Measurements from ENCODE around the gene RPL6.
"Not testable (repeated sequence)": the region's sequence is repeated elsewhere in the genome, so short reads cannot be mapped to it uniquely, and the experiment has no call there.

The RPL6 gene

DNA sequence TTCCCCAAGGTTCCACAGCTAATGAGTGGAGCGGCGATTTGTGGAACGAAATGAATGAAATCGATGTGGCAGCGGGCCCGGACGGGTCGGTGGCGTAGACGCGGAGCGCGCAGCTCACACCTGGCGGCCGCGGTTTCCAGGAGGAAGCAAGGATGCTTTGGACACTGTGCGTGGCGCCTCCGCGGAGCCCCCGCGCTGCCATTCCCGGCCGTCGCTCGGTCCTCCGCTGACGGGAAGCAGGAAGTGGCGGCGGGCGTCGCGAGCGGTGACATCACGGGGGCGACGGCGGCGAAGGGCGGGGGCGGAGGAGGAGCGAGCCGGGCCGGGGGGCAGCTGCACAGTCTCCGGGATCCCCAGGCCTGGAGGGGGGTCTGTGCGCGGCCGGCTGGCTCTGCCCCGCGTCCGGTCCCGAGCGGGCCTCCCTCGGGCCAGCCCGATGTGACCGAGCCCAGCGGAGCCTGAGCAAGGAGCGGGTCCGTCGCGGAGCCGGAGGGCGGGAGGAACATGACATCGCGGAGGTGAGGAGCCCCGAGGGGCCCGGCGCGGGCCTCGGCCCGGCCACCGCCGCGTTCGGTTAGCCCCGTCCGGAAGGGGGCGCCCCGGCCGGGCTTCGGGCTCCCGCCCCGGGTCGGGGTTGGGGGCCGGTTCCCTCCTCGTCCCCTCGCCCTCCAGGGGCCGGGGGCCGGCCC, 9.3 kb upstream of the RPL6 start, which contains the start of gene PTPN11:
Gene PTPN11 (plus strand): TSS at position 340 of the 689 bp plus-strand sequence. CDS start 165 bp downstream, at position 505.
- peak; percentile 90 for DNase-seq

DNA sequence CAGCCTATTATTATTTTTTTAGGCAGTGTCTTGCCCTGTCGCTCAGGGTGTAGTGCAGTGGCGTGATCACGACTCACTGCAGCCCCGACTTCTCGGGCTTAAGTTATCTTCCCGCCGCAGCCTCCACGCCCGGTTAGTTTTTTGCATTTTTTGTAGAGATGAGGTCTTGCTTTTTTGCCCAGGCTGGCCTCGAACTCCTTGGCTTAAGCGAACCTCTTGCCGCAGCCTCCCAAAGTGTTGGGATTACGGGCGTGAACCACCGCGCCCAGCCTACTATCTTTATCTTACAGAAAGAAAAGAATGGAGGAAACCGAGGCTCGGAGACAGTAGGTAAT, 8.8 kb upstream of the RPL6 start:
- DNase-seq: no peak

DNA sequence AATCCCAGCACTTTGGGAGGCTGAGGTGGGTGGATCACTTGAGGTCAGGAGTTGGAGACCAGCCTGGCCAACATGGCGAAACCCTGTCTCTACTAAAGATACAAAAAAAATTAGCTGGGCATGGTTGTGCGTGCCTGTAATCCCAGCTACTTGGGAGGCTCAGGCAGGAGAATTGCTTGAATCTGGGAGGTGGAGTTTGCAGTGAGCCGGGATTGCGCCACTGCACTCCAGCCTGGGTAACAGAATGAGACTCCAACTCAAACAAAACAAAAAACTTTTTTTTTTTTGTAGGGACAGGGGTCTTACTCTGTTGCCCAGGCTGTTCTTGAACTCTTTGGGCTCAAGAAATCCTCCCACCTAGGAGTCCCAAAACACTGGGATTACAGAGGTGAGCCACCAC, 6.1 kb upstream of the RPL6 start:
- DNase-seq: not testable (repeated sequence)

DNA sequence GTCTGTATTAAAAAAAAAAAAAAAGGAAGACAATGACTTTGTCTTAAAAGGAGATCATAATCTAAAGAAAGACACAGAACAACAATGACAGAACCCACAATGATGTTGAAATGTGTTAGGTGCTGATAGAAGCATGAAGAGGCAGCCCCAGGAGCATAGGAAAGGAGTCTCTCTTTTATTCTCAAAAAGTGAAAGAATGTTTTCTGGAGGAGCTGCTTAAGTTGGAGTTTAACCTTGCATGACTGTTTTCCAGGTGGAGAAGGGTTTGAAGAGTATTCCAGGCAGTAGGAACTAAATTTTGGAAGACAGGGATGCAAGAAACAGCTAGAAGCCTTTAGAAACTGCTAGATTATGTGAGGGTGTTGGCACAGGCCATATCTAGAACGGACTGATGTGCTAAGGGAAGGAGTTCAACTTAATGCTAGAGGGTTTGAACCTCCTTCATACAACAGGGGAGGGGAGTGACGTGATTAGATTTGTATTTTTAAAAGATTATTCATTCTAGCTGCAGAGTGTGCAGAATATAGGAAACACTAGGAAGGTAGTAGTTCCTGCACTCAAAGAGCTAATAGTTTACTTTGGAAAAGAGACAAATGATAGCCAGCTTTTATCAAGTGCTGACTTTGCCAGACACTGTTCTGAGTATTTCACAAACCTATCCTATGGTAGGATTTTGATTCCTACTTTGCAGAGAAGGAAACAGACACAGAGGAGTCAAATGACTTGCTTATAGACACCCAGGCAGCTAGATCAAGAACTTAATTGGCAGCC, 4.6 kb upstream of the RPL6 start:
- DNase-seq: no peak

DNA sequence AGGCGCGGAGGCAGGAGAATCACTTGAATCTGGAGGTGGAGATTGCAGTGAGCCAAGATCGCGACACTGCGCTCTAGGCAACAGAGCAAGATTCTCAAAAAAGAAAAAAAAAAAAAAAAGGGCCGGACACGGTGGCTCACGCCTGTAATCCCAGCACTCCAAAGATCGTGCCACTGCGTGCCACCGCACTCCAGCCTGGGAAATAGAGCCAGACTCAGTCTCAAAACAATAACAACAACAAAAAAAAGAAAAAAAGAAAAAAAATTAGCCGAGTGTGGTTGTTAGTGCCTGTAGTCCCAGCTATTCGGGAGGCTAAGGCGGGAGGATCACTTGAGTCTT, 470 bp upstream of the RPL6 start:
- DNase-seq: no peak

DNA sequence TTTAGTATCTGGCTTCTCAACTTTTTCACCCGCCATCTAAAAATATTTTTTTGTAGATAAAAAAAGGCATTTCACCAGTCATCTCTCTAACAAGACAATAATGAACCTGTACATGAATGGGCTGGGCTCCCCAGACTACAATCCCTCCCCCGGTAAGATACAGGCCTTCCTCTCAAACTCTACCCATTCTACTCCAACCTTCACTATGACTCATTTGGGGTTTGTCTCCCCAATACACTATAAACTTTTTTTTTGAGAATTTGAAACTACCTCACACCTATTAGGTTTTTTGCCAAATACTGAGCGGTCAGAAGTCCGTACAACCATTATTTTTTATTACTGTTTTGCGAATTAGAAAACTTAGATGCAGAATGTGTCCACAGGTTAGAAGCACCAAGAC, 784 bp downstream of the RPL6 start:
- peak; percentile 62 for DNase-seq

DNA sequence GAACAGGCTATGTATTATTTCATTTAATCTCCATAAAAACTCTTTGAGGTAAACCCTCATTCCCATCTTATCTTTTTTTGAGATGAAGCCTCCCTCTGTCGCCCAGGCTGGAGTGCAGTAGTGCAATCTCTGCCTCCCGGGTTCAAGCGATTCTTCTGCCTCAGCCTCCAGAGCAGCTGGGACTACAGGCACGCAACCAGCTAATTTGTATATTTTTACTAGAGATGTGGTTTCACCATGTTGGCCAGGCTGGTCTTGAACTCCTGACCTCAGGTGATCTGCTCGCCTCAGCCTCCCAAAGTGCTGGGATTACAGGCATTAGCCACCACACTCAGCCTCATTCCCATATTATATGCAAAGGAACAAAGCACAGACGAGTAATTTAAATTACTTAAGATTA, 1.7 kb downstream of the RPL6 start:
- not testable (repeated sequence) for DNase-seq

DNA sequence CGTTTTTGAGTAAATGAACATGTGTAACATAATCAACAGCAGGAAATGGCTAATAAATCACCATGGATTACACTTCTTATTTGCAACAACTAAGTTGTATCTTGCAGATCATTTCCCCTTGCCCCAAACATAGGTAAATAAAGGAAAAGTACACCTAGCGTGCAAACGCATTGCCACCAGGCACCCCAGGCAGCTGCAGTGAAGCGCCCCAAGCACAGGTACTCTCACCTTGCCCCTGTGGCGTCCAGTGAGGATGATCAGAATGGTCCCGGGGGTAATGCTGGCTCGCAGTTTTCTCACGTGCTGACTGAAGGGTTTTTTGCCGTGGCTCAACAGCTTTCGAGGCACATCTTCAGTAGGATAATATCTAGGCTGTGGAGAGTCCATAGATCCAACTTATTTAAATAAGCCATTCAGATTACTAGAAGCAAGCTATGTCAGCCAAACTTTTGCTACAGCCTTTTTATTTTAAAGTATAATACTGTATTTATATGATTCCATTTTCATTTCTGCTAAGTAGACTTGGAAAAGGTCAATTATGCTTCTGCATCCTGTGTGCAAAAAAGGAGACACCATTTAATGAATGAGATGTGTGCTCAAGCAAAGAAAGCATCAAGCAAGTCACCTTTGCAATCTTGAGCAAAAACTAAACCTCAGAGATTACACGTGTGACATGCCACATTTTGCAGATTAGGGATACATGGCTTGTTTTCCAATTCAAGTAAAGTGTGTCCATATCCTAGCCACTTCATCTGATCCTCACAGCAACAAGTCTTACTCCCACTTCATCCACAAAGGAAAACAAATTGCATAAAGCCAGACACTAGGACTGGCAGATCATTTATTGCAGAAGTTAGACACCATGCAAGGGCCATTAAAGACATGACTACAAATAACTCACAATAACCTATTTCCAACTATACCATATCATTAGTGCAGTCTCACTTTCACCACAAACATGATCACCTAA, 2.6 kb downstream of the RPL6 start:
- DNase-seq: no peak

DNA sequence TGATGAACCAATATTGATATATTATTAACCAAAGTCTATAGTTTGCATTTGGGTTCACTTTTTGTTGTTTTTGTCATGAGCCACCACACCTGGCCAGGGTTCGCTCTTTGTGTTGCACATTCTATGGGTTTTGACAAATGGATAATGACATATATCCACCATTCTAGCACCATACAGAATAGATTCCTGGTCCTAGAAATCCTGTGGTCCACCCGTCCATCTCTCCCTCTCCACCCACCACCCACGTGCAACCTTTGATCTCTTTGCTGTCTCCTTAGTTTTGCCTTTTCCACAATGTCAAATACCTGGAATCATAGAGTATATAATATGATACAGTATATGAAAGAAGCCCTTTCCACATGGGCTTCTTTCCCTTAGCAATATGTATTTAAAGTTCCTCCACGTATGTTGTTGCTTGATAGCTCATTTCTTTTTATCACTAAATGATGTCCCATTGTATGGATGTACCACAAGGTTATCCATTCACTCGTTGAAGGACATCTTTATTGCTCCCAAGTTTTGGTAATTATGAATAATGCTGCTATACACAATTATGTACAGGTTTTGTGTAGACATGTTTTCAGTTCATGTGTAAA, 7.4 kb downstream of the RPL6 start:
- DNase-seq: no peak

DNA sequence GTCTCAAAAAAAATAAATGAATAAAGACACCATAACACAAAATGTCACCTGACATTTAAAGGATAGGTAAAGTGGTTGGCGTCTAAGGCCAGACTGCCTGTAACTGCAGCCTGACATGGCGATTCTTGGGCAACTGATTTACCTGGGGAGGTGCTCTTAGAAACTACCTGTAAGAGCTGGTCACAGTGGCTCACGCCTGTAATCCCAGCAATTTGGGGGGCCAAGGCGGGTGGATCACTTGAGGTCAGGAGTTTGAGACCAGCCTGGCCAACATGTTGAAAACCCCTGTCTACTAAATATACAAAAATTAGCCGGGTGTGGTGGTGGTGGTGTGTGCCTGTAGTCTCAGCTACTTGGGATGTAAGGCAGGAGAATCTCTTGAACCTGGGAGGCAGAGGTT, 8.4 kb downstream of the RPL6 start:
- no peak for DNase-seq

DNA sequence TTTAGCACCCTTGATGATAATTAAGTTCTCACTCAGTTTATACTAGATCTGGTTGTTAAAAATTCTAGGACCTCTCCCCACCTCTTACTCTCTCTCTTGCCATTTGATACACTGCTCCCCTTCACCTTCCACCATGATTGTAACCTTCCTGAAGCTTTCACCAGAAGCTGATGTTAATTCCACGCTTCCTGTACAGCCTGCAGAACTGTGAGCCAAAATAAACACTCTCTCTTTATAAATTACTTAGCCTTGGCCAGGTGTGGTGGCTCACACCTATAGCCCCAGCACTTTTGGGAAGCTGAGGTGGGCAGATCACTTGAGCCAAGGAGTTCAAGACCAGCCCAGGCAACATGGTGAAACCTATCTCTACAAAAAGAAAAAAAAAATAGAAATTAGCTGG, 16.1 kb downstream of the RPL6 start:
- DNase-seq: no peak

DNA sequence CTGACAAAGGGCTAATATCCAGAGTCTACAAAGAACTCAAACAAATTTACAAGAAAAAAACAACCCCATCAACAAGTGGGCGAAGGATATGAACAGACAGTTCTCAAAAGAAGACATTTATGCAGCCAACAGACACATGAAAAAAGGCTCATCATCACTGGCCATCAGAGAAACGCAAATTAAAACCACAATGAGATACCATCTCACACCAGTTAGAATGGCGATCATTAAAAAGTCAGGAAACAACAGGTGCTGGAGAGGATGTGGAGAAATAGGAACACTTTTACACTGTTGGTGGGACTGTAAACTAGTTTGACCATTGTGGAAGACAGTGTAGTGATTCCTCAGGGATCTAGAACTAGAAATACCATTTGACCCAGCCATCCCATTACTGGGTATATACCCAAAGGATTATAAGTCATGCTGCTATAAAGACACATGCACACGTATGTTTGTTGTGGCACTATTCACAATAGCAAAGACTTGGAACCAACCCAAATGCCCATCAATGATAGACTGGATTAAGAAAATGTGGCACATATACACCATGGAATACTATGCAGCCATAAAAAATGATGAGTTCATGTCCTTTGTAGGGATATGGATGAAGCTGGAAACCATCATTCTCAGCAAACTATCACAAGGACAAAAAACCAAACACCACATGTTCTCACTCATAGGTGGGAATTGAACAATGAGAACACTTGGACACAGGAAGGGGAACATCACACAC, 19.3 kb downstream of the RPL6 start:
- not testable (repeated sequence) for DNase-seq

DNA sequence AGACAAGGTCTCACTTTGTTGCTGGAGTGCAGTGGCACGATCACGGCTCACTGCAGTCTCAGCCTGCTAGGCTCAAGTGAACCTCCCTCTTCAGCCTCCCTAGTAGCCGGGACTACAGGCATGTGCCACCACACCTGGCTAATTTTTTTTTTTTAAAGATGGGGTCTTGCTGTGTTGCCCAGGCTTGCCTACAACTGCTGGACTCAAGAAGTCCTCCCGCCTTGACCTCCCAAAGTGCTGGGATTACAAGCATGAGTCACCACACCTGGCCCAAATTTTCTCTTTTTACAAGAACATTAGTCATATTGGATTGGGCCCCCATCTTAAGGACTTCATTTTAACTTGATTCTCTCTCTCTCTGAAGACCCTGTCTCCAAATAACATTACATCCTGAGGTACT, 20.2 kb downstream of the RPL6 start:
- no peak for DNase-seq

DNA sequence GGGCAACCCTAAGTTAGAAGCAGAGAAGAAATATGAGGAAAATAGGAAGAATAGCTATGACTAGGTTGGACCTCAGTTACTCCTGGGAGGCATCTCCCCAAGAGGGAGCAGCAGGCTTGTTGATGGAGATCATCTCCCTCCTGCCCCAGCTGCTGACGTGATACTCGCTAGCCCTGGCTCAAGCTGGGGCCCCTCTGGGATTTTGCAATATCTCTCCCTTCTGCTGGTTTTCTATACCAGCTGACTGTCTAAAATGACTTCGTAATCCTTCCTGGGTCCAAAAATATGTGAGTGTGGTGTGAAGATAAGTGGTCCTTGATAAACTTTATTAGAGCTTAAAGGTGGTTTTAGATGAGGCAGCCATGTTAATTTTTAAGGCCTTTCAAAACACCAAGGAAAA, 22.7 kb downstream of the RPL6 start:
- DNase-seq: no peak

DNA sequence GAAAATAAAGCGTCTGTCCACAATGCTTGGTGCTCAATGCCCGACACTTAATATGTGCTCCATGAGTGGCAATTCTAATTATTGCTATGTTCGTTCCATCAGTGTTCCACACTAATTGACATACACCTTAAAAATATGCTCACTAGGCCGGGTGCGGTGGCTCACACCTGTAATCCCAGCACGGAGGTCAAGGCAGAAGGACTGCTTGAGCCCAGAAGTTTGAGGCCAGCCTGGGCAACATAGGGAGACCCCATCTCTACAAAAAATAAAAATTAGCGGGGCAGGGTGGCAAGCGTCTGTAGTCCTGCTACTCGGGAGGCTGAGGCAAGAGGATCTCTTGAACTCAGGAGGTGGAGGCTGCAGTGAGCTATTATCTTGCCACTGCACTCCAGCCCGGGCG, 26.5 kb downstream of the RPL6 start:
- no peak for DNase-seq

DNA sequence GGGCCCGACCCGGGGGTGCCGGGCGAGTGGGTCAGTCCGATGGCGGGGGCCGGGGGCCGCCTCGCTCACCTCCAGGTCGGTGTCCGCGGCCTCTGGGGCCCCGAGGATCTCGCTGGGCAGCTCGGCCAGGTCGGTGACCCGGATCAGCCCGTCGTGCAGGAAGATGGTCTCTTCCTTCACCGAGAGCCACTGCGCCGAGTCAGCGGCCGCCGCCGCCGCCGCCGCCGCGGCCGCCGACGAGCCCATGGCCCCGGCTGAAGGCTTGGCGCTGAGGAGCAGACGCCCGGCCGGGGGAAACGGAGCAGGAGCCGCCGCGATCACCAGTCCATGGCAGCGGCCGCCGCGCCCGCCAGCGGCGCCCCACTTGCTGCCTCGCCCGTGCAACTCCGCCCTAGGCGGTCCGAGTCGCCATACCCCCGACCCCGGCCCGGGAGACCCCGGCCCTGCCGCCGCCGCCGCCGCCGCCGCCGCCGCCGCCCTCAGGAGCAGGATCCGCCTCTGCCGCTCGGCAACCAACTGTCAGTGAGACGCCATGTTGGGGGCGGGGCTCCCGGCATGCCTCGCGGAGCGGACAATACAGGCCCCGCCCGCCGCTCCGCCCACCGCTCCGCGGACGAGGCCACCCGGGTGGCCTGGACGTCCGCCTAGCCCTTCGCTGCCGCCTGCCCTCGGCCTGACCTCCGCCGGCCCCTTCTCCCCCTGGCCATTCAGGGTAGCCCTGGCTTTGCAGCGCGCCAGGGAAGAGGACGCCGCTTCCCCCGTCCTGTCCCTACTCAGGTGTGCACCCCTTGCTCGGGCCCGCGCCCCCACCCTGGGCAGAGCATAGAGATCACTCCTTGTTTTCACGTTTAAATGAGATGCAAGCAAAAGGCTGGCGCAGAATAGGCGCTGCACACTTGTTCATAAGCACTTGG, 27.3 kb downstream of the RPL6 start, which contains the start of gene HECTD4:
Gene HECTD4 (minus strand): TSS at position 549 of the 914 bp plus-strand sequence. CDS start 303 bp downstream, at position 246.
- peak; percentile 90 for DNase-seq

DNA sequence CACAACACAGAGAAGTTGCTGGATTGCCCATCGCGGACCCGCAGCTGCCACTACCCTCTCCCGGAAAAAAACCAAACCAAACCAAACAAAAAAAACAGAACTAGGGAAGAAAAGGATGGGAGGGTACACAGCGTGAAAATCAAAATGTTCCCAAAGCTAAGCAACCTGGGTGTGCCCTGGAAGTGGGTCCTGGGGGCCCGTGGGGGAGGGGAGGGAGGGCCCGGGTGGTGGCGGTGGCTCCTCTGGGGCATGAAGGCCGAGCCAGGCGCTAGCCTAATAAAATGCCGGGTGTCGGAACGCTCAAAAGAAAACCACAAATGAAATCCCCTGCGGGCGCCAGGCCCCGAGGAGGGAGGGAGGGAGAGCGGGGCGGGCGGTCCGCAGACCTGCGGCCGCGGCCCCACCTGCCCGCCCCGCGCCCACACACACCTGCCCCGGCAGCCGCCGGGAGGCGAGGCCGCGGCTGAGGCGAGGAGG, 28.0 kb downstream of the RPL6 start:
- peak; percentile 57 for DNase-seq

DNA sequence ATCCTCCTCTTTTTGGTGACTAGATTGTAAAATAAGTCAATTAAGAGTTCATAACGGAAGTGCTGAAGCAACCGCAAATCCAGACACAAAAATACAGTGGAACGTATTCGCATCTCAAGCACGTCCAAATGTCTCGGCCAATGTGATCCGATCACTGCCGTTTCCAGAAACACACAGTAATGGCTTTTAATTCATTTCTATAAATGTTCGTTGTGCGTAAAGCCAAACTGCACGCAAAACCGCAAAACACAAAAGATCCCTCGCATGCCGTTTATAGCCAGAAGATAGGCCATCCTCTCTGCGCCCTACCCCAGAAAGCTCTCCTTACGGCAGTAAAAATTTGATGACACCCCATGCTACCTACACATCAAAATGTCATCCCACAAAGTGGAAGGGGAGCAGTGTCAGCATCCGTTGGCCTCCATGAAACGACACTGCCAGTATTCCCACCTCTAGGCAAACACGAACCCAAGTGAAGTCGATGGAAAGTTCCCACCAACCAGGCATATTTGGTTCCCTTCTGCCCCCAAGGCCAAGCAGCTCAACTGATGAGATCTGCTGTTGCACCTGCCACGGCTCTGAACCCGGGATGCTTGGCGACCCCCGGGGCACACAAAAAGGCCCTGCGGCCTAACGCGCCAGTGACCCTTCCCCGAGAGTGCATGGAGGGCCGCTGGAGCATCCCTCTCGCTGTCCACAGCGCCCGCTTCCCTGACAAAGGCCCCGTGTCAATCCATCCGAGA, 28.6 kb downstream of the RPL6 start:
- DNase-seq: no peak

DNA sequence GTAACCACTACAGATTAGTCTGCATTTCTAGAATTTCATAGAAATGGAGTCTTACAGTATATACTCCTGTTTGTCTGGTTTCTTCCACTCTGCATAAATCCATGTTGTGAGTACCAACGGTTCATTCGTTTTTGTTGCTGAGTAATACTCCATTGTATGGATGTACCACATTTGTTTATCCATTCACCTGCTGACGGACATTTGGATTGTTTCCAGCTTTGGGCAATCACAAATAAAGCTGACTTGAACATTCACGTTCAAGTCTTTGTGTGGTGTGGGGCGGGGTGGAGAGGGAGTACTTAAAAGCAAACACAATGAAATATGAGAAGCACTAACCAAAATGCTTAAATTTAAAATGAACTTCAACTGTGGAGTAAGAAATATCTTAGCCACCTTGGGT, 34.3 kb downstream of the RPL6 start:
- no peak for DNase-seq

DNA sequence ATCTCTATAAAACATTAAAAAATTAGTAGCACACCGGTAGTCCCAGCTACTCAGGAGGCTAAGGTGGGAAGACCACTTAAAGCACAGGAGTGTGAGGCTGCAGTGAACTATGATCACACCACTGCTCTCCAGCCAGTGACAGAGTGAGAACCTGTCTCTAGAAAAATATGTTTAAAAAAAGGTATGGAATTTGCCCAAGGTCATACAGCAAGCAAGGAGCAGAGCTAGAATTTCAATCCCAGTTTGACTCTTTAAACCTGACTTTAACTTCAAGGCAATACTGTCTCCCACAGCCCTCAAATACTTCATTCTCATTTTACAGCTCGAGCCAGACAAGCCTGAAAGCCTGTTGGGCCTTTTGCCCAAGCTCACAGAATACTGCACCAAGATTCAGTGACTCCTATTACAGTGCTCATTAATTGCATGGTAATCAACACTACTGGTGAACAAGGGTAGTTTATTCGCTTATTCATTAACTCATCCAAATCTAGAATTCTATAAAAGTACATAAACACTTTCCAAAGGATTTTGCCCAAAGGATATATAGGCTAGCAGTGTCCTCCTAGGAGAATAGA, 35.2 kb downstream of the RPL6 start:
- DNase-seq: no peak

Measured in CD4-positive, alpha-beta T cell treated with Interleukin-17A for 1 hour (primary cell).